HG02678 (cell line): ENCODE results near the gene FAM72D.
"Not testable (repeated sequence)": the region's sequence is repeated elsewhere in the genome, so short reads cannot be mapped to it uniquely, and the experiment has no call there.

Source experiments
- ATAC-seq: cut with Tn5 transposase; IDR thresholded peaks from one replicate; pipeline ENCODE4 v1.9.1; 2021; ENCODE audit warnings: mild to moderate bottlenecking, moderate library complexity; ENCODE audit not compliant: unreplicated experiment

The FAM72D gene

DNA sequence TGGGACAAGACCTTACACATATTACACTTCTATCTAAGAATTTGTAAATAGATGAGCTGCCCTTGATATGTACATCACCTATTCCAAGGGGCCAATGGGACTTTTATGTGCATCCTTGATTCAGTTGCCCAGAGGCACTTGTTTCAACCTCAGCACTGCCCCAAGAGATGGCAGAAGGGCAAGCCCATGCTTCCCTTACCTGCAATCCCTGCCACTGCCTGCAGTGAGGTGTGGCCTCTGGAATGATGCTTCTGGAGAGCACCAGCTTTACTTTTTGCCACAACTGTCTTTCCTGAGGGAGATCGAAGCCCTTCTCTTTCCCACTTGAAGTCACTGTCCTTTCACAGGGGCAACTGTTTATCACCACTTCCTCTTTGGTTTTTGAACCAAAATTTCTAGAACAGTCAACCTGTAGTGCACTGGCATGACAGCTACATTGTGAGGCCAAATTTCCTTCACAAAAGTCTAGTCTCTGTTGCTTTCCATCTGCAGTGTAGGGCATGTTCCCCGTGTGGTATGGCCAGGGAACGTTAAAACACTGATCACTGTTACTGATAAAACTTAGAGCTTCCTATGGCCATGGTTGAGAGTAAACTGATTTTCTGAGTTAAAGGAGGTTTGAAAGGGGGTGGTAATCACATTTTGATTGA is 48.6 kb downstream of the FAM72D start:
- not testable (repeated sequence) for ATAC-seq

DNA sequence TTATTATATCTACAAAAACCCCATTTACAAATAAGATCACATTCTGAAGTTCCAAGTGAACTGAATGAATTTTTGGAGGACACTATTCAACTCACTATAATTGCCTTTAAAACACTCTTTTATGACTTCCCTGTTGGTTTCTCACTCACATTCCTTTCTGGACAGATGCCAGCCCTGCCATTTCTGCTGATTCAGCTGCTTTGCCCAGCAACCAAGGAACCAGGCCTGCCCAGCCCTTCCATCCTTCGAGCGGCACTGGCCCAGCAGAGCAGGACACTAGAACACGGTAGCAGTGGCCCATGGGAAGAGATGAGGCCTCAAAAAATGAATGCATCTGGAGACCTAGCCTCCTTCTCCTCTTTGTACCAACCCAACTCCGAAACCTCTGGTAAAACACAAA is 50.5 kb downstream of the FAM72D start:
- ATAC-seq, result not testable (repeated sequence)

DNA sequence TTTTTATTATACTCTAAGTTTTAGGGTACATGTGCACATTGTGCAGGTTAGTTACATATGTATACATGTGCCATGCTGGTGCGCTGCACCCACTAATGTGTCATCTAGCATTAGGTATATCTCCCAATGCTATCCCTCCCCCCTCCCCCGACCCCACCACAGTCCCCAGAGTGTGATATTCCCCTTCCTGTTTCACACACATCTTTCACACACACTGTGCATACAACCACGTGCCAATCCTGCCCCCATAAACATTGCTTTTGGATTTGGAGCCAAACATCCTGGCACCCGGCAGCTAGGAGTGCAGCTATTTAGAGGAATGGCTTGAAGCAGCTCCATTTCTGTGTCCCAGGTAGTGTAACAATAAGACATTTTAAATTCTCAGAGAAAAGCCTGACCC is 51.4 kb downstream of the FAM72D start:
- ATAC-seq, result not testable (repeated sequence)

DNA sequence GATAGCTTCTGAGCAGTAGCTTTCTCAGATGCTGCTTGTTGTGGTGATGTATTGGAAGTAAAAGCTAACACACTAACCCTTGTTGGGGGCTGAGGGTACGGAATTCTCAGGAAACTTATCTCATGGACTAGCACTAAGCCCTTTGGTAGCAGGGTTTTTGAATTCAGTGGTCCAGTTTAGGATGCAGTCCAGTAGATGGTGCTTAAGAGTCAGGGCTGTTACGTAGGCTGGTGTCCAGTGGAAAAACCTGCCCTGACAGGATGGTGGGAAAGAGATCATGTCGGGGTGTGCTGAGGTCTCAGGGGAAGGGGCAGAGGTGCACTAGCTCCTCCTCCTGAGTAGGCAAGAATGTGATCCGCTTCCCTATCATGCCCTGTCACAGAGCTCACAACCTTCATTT is 59.6 kb downstream of the FAM72D start:
- ATAC-seq, result not testable (repeated sequence)

DNA sequence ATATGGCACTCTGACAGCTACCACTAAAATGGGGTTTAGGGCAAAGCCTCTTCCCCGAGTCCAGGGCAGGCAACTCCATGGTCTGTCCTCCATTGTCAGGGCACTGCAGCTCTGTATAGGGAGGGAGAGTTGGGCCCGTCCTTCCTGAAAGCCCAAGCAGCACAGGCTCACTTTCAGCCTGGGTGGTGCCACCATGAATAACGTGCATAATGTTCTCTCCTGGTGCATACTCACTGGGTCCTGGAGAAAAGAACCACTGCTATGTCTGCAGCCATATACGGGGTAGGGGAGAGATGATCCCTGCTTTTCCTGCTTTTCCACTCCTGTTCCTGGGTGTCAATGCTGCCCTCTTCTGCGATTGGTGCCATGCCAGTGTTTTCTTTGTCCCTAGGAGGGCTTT is 60.1 kb downstream of the FAM72D start:
- not testable (repeated sequence) for ATAC-seq

DNA sequence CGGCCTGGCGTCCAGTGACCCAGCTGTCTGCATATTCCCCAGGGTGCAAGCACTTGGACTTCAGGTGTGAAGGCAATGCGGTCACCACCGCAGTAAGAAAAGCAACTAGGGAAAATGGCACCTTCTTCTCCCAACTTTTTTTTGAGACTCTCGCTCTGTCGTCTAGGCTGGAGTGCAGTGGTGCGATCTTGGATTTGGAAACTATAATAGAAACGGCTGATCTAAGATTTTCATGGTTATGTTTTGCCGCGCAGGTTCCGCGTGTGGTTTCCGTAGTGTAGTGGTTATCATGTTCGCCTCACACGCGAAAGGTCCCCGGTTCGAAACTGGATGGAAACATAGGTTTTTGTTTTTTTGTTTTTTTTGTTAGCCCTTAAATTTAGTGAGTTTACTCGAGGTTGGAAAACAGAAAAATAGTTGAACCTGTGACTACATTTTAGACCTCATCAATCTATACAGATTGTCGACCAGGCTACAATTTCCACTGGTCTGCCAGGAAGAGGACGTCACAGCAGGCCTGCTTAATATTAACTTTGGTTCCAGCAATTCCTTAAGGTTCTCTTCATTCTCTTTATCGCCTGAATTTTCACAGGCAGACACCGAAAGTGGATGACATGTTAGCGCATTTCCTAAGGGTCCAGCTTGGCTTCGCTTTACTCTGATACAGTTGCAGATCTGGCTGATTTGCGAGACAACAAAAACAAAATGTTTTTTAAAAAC is 61.3 kb downstream of the FAM72D start:
- not testable (repeated sequence) for ATAC-seq

DNA sequence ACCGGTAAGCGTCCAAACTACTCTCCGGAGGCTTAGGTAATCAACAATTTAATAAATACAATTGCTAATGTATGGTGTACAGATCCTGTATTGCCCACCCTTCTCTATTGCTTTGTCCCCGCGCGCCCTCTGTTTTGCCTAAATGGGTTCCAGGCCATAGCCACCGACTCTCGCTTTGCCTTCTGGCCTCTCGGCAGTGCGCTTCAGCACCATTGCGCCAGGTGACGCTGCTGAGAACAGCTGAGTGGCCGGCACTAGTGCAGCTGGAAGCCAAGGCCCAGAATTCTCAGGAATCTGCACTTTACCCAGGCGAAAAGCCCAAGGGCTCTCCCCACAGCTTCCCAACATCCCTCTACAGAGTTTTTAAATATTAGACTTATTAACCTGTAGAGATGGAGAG is 61.9 kb downstream of the FAM72D start:
- peak; percentile 42 for ATAC-seq

DNA sequence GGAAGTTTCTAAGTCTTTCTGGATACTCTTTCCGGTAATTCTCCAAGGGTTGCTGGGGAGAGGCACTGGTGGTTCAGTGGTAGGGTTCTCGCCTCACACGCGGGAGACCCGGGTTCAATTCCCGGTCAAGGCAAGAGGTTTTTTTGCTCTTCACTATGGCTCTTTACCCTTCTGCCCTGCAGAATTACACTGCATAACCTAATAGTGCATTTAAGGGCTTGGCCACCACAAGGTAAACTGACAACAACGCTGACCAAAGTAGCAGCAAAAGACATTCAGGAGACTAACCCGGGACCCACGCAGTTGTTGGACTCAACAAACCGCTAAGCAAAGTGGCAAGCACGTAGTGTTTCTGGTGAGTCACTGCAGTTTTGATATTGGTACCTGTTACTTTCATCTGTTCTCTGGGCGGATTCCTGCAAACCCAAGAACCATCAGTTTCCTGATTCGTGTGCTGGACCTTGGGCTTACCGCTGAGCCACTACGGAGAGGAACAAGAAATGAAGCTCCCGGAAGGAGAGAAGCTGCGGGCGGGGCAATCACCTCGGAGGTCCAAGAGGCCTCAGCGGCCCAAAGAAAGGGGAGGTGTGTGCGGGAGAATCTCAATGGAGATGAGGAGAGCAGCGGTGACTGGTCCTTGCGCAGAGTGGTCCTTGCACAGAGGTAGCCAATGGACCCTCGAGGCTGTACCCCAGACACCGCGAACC is 65.4 kb downstream of the FAM72D start:
- peak; percentile 55 for ATAC-seq
